GM06990 (cell line): ENCODE measurements around the gene SACS.

Experiments
- DNase-seq: peaks from one replicate; pipeline ENCODE4 v3.0.0-alpha.2; 2011; ENCODE audit not compliant: insufficient read length; ENCODE audit errors: extremely low read depth
- H3K27me3 ChIP-seq: replicated peaks from 2 replicates; pipeline ENCODE4 v1.6.0; 2011; ENCODE audit warnings: low read length; ENCODE audit not compliant: control insufficient read depth, insufficient read depth
- H3K36me3 ChIP-seq: 2 replicates; pipeline ENCODE4 v1.5.1; 2011; ENCODE audit warnings: low read length; ENCODE audit not compliant: control insufficient read depth, insufficient read depth
- H3K4me3 ChIP-seq: replicated peaks from 2 replicates; pipeline ENCODE4 v1.5.1; 2011; ENCODE audit warnings: low read depth, mild to moderate bottlenecking, control low read depth, low read length
- TF ChIP-seq, protein P1 (sequence below): IDR thresholded peaks from 2 replicates; pipeline ENCODE4 v1.5.1; 2011; ENCODE audit warnings: low read length, control low read depth, mild to moderate bottlenecking, inconsistent platforms; ENCODE audit not compliant: insufficient read depth, poor library complexity, severe bottlenecking

The SACS gene

DNA sequence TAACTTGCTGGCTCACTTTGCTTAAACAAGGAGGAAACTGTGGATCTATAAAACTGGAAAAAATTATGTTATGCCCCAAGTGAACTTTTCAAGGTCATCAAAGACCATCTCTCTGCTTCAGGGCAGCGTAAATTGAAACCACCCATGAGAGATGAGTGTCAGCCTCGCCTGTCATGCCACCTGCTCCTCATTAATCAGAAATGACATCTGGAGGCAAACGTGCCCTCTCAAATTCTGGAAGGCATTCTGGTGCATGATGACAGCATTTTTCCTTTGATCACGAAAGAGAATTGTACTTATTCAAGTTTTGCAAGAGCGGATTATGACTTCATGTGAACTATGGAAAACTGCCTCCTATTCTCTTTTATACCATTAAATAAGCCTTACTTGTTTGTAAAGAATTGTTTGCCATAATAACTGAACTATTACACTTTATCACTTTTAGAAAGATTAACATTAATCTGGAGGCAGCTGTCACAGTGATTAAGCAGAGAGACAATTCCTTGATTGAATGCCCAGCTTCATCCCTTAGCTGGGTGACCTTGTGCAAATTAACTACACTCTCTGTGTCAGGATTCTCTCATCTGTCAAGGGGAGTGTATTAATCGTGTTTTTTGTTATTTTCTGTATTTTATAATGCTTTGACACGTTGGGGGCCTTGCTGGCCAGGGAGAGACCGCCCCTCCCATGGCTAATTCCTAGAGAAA lies 17.0 kb upstream of the SACS start:
- H3K36me3 ChIP-seq, result no peaks in the 10 kb centered on the region
- TF ChIP-seq, protein P1, sequence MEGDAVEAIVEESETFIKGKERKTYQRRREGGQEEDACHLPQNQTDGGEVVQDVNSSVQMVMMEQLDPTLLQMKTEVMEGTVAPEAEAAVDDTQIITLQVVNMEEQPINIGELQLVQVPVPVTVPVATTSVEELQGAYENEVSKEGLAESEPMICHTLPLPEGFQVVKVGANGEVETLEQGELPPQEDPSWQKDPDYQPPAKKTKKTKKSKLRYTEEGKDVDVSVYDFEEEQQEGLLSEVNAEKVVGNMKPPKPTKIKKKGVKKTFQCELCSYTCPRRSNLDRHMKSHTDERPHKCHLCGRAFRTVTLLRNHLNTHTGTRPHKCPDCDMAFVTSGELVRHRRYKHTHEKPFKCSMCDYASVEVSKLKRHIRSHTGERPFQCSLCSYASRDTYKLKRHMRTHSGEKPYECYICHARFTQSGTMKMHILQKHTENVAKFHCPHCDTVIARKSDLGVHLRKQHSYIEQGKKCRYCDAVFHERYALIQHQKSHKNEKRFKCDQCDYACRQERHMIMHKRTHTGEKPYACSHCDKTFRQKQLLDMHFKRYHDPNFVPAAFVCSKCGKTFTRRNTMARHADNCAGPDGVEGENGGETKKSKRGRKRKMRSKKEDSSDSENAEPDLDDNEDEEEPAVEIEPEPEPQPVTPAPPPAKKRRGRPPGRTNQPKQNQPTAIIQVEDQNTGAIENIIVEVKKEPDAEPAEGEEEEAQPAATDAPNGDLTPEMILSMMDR, result no peak
- H3K4me3 ChIP-seq, result no peak overlapping the region
- H3K27me3 ChIP-seq, result no peaks in the 10 kb centered on the region
- no peak for DNase-seq

DNA sequence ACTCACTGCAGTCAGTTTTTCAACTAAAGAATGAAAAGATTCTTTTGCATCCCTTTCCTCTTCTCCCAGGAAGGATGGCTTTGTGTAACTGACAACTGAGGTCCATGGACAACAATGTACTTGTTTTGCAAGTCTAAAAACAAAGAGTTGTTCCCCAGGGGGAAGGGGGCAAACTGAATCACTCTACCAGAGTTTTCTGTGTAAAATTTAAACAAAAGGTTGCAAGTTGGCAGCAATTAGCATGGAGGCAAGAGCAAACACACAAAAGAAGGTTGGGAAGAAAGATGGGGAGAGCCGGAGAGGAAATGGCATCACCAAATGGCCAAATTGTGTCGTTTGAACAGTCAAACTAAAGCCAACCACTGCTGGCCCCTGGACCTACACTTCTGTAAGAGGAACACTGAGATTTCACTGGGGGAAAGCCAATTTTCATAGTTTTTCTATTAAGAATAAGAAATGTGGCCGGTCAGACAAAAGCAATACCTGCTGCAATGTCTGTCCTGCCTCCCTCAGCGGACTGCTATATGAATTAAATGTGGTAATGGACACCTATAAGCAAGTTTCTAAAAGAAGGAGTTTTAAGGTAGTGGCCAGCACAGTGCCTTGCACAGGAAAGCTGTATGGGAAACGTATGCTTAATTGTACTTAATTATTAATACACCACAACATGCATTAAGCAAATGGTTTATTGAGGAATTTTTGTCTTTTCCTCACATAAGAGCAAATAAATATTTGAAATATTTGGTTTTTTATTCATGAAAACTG lies 16.1 kb upstream of the SACS start:
- no peak for DNase-seq
- TF ChIP-seq, protein P1, result no peak
- no peaks in the 10 kb centered on the region for H3K36me3 ChIP-seq
- no peaks in the 10 kb centered on the region for H3K27me3 ChIP-seq
- H3K4me3 ChIP-seq, result no peak overlapping the region

DNA sequence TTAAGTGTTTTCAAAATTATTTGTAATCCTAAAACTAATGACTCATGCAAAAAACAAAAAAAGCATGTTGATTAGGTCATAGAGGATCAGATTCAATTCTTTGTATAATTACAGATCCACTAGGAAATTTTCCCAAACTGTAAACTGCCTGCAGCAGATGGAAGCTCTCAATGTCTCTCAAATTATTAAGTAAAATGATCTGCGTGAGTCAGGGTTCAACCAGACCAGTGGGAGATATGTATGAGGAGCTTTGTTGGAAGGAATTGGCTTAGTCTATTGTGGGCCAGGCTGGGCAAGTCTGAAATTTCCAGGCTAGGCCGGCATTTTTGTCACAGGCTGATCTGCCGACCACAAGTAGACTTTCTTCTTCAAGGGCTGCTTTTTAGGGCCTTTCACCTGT lies 14.4 kb upstream of the SACS start:
- TF ChIP-seq, protein P1, result no peak
- Histone ChIP-seq H3K36me3 (no peaks in the 10 kb centered on the region), H3K4me3 (no peak overlapping the region), H3K27me3 (no peaks in the 10 kb centered on the region)
- no peak for DNase-seq

DNA sequence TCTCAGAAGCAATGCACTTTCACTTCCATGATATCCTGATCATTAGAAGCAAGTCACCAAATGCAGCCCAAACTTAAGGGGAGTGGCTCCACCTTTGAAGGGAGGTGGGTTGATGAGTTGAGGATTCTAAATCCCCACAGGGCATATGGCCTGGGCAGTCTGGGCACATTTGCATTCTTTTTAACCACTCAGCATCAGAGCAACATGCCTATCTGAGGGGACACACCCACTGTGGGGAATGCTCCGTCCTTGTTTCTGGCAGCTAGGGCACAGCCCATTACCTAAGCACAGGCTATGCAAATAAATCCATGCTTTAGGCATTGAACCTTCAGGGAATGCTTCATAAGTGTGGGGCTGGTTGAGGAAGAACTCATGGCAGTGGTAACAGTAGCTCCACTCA lies 12.3 kb upstream of the SACS start:
- Histone ChIP-seq H3K4me3 (no peak overlapping the region), H3K27me3 (no peaks in the 10 kb centered on the region), H3K36me3 (no peaks in the 10 kb centered on the region)
- no peak for DNase-seq
- TF ChIP-seq, protein P1, result no peak

DNA sequence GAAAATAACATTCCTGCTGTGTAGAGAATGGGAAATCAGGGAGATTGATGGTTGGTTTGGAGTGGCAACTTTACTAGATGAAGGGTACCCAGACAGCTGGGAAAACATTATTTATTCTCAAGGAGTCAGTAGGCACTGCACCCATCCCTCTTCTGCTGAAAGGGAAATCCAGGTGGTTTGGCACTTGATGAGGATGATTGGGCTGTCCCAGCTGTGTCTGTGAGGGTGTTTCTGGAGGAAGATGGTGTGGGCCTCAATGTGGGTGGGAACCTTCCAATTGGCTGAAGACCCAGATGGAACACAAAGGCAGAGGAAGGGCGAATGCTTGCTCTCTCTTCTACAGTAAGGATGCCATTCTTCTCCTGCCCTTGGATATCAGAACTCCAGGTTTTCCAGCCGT lies 10.4 kb upstream of the SACS start:
- TF ChIP-seq, protein P1, result no peak
- Histone ChIP-seq H3K36me3 (no peaks in the 10 kb centered on the region), H3K27me3 (no peaks in the 10 kb centered on the region), H3K4me3 (no peak overlapping the region)
- no peak for DNase-seq

DNA sequence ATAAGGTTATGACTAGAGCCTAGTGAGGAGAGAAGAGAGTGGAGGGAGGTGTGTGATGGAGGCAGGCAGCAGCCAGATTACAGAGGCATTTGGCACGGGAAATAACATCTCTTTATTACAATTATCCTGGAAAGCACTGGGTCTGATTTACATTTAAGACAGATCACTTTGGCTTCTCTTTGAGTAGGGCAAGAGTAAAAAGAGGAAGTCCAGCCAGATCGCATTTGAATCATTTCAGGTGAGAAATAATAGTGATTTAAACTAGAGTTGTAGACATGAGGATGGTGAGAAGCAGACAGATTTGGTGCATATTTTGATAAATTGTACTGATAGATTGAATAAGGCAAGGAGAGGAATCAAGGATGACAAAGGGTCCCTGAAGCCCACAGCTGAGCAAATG lies 9.6 kb upstream of the SACS start:
- TF ChIP-seq, protein P1, result no peak
- no peak overlapping the region for H3K4me3 ChIP-seq
- H3K36me3 ChIP-seq, result no peaks in the 10 kb centered on the region
- no peak for DNase-seq
- H3K27me3 ChIP-seq, result no peaks in the 10 kb centered on the region
